ENCODE measurements around the gene ATP9B.
"Not testable (repeated sequence)": the region's sequence is repeated elsewhere in the genome, so short reads cannot be mapped to it uniquely, and the experiment has no call there.

ATP9B gene

DNA sequence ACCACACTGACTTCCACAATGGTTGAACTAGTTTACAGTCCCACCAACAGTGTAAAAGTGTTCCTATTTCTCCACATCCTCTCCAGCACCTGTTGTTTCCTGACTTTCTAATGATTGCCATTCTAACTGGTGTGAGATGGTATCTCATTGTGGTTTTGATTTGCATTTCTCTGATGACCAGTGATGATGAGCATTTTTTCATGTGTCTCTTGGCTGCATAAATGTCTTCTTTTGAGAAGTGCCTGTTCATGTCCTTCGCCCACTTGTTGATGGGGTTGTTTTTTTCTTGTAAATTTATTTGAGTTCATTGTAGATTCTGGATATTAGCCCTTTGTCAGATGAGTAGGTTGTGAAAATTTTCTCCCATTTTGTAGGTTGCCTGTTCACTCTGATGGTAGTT is 216.0 kb downstream of the ATP9B start:
- DNase-seq (ENCODE audit: low read depth) = not testable (repeated sequence)

DNA sequence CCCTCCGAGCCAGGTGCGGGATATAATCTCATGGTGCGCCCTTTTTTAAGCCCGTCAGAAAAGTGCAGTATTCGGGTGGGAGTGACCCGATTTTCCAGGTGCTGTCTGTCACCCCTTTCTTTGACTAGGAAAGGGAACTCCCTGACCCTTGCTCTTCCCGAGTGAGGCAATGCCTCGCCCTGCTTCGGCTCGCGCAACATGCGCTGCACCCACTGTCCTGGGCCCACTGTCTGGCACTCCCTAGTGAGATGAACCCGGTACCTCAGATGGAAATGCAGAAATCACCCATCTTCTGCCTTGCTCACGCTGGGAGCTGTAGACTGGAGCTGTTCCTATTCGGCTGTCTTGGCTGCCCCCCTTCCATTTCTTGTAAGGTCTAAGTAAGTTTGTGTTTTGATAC is 221.2 kb downstream of the ATP9B start:
- DNase-seq (ENCODE audit: low read depth) = not testable (repeated sequence)

DNA sequence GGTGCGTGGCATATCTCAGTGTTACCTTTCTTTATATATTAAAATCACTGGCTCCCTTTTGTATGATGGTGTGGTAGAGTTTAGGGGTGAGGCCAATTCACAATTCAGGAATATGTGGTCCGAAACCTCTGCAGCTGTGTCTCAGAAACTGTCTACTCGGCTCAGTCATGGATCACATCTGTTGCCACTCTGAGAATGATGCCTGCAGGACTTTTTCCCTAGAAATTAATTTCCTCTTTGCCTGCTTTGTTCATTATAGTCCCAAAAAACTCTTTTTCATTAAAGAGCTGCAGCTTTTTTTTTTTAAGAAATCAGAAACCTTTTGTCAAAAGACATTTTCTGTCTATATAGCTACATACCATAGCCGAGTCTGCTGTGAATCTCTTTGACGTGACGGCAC is 221.7 kb downstream of the ATP9B start:
- DNase-seq (ENCODE audit: low read depth) = no peak

DNA sequence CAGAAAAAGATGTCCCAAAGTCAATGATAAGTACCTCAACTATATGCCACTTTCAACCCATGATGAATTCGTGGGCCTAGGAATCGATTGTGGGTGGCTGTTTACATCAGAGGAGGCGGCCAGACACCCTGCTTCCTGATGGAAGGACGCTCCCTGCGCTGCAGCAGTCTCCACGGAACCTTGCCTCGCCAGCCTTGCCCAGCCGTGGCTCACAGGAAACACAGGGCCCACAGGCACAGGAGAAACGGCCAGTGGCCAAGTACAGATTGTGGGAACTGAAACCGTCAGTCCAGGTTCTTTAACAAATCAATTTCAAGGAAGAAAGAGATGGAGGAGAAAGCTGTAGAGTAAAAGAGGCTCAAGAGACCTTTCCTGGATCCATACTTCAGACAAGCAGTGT is 225.0 kb downstream of the ATP9B start:
- DNase-seq (ENCODE audit: low read depth) = no peak

DNA sequence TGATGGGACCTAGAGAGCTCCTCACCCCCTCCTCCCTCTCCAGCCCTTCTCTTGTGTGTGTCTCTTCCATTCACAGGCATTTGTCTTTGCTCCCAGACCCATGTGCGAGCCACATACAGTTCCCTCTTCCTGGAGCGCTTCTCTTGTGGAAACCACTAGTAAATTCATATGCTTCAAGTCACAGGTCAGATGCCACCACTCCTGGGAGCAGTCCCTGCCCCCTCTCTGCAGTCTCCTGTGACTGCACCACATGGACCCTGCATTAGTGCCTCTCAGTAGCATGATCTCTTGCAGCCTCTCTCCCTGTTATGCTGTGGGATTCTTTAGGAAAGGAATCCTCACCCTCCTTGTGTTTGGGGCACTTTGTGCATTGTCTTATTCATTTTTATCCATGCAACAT is 230.1 kb downstream of the ATP9B start:
- DNase-seq (ENCODE audit: low read depth) = no peak

DNA sequence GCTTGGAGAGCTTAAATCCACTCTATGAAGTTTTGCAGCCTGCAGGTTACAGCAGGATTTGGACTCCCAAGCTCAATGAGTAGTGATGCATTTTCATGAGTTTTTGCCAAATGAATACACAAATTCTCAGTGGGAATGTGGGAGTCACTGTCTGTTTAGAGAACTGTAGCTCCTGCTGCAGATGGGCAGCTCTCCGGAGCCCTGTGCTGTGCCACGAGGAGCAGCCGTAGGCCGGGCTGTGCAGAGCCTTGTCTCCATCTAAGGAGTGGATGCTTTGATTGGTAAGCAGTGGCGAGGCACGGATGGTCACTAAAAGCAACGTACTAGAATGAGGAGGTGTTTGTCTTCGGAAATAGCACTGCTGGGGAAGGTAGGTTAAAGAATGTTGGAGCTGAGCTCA is 230.5 kb downstream of the ATP9B start:
- DNase-seq (ENCODE audit: low read depth) = no peak

DNA sequence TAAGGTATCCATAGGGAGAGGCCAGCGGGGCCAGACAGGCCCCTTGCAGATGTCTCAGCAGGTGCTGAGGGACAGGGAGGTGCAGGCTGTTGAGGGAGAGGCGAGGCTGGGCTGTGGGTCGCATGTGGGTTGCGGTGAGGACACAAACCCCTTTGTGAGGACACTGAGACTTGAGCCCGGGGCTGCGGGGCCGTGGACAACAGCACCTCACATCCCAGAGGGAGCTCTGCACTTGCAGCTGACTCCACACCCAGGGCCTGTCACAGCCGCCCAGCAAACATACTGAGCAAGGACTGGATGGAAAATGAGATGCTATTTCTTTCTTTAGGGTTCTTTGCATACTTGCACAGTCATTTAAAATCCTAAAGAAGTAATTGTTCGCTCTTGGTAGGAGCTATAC is 231.2 kb downstream of the ATP9B start:
- no peak for DNase-seq (ENCODE audit: low read depth)

DNA sequence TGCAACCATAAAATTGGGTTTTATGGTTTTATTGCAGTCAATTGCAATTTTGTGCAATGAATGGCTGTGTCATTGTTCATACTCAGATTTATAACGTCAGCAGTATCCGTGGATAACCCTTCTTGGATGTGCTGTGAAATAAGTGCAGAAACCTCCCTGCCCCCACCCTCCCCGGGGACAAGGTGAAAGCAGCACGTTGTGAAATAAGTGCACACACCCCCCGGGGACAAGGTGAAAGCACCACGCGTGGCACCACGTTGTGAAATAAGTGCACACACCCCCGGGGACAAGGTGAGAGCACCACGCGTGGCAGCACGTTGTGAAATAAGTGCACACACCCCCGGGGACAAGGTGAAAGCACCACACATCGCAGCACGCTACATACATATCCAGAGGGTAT is 232.9 kb downstream of the ATP9B start:
- DNase-seq (ENCODE audit: low read depth) = no peak

DNA sequence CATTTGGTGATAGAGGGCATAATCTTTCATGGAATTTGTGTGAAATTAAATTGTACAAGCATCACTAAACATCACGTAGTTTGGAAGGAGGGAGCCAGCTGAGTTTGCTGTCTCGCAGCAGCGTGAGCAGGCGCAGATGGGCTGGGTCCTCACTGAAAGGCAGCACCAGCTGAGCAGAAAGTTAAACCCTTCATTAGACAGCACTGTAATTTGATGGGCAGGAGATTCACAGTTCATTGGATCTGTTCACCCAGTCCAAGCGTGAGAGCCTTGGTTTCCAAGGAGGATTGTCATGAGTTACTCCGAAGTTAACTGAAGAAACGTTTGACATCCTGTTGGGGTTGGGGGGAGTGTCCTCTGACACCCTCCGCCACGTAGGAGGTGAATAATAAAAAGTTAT is 236.7 kb downstream of the ATP9B start:
- no peak for DNase-seq (ENCODE audit: low read depth)

DNA sequence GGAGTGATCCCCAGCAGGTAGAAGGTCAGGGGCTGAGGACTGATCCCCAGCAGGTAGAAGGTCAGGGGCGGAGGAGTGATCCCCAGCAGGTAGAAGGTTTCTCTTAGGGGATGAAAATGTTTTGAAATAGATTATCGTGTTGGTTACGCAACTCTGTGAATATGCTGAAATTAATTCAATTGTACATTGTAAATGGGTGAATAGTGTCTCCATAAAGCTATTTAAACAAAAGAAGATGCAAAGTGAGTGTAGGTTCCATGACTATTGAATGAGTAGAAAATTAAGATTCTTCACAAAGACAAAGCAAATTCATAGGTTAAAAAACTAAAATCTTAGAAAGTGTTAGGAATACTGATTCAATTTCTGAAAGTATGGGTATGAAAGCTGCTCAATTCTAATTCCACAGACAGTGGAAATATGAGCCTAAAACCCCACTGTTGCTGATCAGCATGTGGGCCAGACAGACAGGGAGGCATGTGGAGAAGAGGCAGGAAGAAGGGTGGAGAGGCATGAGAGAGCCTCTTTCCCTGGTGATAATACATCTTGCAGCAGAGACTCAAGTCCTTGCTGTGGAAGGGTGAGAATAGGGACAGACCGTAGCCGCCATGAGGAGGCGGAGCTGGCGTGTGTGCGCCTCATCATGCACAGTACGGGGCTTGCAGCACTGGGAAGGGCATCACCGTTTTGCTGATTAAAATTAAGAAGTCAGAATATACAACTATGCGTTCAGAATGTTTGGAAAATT is 240.6 kb downstream of the ATP9B start:
- no peak for DNase-seq (ENCODE audit: low read depth)

DNA sequence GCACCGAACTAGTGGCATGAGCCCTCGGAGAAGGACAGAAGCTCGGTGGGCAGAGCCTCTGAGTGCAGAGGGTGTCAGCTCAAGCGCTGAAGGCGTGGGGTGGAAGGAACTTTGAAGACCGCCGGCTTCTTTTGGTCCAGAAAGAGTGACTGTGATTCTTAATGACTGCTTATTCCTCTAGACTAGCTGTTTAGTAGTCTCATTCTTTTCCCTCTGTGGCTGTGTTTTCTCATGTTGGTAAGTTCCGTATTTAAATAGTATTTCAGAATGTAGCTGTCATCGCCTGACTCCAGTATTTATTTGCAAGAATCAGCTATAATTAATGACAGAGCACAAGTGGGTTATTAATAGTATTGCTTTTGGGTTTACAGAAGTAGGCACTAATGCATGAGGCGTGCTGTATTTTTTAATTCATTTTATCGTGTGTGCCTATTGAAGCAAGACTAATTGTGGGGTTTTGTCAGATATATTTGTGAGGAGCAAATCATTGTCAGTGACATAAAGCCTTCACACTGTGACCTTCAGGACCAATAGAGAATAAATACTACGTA is 245.7 kb downstream of the ATP9B start:
- no peak for DNase-seq (ENCODE audit: low read depth)

DNA sequence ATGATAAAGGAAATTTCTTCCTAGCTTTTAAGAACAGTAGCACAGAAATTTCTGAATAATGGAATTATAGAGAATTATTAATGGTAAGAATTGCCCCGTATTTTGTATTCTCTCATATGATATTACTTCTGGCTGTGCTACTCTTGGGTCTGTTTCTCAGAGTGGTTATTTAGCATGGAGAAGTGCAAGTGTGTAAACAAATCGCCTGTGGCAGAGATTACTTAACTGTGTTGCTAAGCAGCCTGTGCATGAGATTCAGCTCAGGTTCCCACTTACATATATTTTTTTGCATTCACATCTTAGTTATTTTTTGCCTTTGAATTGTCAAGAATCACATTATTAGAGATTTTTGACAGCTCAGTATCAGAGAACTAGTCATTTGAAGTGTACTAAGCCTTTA is 246.4 kb downstream of the ATP9B start:
- DNase-seq (ENCODE audit: low read depth) = no peak

DNA sequence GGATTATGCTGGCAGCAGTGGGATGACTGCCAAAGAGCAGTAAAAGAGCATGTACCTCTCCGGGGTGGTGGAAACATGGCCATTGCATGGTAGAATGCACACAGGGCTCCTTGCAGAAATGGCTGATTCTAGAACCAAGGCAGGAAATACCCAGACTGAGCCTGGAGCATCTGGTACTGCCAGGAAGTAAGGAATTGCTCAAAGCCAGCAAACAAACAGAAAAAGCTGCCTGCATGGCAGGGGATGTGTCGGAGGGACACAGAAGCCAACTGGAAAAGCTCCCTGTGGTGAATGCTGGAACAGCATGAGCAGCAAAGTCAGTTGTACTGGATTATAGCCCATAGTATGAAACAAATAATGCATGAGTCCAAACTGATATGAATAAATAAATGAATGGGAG is 248.5 kb downstream of the ATP9B start:
- DNase-seq (ENCODE audit: low read depth) = no peak

DNA sequence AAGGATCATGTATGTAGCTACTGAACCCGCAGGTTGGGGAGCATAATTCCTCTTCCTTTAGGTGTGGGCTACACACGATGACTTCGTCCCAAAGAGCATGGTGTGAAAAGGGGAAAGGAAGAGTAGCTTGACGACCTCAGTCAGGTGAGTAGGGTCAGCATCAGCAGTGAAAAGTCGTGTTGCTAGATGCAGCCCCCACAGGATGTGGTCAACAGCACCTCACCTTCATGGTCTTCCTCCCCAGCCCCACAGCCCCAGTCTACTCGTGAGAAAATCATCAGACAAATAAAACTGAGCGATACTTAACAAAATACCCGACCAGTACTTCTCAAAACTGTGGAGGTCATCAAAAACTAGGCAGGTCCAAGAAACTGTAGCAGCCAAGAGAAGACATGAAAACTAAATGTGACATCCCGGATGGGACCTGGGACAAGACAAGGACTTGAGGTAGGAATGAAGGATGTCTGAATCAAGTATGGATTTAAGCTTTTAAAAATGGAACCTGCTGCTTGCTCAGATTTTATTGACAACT is 249.0 kb downstream of the ATP9B start:
- no peak for DNase-seq (ENCODE audit: low read depth)

DNA sequence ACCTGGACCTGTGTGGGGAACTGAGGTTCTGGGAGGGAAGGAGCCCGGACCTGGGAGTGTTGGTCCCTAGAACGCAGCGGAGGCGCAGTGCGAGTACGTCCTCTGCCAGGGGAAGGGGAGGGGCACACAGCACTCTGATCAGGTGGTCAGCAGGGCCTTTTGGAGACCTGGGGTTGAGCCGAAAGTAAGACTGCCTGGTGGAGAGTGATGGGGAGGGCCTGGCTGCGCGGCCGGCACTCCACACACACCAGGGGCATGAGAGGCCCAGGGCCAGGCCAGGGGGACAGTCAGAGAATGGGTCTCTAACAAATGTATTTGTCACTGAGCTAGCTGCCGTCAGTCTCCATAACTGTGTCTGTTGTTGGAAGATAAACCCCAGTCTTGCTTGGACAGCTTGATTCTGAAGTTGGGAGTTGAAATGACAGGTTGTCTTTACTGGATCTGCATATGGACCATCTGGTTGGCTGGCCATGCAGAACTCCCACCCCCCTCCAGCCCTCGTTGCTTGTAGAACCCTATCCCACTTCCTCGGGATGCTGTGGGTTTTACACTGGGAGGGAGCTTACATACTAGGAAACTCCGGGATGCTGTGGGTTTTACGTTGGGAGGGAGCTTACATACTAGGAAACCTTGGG is 251.1 kb downstream of the ATP9B start:
- no peak for DNase-seq (ENCODE audit: low read depth)

DNA sequence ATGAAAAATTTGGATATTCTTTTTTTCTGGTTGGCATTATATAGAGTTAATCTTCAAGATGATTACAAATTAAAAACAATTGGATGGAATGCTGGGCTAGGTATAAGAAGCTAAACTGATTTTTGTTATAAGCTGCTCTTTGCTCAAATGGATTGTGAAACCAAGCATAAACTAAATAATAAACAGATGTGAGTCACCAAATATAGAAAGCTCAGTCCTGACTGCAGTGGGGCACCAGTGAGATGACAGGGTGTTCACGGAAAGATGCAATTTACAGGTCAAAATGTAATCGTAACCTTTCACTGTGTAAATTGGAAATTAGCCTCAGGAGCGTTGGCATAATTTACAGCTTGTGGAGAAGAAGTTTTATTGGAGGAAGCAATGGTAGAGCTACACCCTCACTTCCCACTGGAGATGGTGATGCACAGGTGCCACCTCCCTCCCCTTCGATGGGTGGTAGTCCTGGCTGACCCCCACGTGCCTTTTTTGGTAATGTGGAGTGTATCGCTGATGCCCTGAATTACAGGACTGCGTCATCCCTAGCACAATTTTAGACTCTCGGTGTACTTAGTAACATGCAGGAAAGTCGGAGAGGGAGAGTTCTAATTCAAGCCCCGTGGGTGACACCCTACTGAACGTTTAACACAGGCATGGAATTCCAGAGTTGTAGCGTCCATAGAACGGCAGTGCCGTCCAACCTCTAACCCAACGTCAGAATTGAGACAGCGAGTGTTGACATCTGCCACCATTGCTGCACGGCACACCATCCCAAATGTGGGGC is 252.6 kb downstream of the ATP9B start:
- DNase-seq (ENCODE audit: low read depth) = no peak

DNA sequence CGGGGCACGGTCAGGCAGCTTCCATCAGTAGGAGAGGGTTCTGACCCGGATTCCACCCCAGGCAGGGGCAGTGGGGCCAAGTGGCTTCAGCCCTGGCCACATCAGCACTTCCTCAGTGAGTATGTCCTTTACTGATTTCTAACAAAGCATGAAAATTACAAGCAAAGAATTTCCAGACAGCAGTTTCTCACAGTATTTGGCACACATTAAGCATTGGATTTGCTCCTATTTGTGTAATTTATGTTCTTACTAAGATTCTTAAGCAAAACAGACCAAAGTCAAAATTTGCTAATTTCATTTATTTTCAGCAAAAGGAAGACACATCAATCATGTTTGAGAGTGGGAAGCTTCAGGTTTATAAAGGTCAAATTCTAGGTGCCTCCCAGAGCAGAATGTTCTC is 253.2 kb downstream of the ATP9B start:
- no peak for DNase-seq (ENCODE audit: low read depth)

DNA sequence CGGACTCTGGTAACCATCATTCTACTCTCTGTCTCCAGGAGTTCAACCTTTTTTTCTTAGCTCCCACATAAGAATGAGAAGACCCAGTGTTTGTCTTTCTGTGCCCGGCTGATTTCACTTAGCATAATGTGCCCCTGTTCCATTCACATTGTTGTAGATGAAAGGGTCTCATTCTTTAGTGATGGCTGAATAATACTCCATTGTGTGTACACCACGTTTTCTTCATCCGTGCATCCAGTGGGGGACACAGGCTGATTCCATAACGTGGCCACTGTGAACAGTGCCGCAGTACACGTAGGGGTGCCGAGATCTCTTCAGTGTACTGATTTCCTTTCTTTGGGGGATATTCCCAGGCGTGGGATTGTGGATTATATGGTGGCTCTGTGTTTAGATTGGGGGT is 254.3 kb downstream of the ATP9B start:
- DNase-seq (ENCODE audit: low read depth) = no peak

DNA sequence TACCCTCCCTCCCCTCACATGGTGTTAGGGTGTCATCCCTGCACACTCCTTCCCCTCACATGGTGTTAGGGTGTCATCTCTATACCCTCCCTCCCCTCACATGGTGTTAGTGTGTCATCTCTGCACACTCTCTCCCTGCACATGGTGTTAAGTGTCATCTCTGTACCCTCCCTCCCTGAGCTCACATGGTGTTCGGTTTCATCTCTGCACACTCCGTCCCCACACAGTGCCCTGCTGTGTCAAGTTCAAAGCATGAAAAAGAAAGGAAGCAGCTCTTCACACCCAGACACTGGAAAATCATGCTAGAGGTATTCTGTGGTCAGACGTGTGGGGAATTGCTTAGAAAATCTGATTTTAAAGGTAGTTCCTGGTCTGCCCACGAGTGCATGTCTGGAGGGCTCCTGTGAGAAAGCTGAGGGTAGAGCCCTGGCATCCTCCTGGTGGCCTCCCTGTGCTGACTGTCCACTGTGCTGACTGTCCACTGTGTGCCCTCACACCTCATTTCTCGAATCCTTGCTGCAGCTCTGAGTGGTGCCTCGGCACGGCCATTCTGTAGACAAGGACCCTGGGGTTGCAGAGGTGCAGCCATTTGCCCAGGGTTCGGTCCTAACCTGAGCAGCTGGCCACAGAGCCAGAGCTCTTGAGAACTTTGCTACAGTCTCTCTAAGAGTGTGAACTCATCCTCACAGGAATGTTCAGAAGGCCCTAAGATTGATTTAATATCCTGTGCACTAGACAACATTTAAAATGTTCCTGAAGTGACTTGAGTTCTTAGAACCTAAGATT is 257.4 kb downstream of the ATP9B start:
- no peak for DNase-seq (ENCODE audit: low read depth)

DNA sequence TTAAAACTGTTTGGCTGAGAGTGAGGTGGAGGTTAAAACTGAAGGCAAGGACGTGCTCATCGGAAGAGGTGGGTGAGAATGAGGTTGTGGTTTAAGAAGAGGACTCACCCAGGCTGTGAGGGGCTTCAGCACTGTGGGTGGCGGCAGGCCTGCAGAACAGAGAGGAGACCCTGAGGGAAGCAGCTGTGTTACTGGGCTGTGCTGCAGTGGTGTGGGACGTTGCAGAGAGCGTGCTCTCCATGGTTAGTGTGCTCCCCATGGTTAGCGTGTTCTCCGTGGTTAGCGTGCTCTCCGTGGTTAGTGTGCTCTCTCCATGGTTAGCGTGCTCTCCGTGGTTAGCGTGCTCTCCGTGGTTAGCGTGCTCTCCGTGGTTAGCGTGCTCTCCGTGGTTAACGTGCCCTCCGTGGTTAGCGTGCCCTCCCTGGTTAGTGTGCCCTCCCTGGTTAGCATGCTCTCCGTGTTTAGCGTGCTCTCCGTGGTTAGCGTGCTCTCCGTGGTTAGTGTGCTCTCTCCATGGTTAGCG is 258.1 kb downstream of the ATP9B start:
- no peak for DNase-seq (ENCODE audit: low read depth)

DNA sequence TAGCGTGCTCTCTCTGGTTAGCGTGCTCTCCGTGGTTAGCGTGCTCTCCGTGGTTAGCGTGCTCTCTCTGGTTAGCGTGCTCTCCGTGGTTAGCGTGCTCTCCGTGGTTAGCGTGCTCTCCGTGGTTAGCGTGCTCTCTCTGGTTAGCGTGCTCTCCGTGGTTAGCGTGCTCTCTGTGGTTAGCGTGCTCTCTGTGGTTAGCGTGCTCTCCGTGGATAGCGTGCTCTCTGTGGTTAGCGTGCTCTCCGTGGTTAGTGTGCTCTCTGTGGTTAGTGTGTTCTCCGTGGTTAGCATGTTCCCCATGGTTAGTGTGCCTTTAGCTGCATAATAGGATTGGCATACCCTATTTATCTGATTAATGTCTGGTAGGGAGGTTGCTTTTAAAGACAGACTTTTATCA is 258.7 kb downstream of the ATP9B start:
- not testable (repeated sequence) for DNase-seq (ENCODE audit: low read depth)

DNA sequence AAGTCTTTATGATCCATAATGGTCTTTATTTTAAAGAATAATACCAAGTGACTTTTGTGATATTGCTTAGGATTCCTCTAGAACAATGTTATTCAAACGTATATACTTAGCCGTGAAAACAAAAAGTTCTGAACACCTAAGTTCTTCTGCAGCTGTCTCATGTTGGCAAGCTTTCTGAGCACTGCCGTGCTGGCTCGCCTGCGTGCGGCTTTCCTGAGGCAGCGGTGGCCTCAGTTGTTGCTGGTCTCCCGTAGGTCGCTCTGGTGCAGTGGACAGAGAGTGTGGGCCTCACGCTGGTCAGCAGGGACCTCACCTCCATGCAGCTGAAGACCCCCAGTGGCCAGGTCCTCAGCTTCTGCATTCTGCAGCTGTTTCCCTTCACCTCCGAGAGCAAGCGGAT is 259.7 kb downstream of the ATP9B start:
- no peak for DNase-seq (ENCODE audit: low read depth)
